HUDEP-2 (cell line): ENCODE measurements around the gene SPIN4.
"Not testable (repeated sequence)": the region's sequence is repeated elsewhere in the genome, so short reads cannot be mapped to it uniquely, and the experiment has no call there.

Experiments used
- DNase-seq, 76 experiments: peaks; one replicate each; lab custom pipeline; 2025; ENCODE audit not compliant: unreplicated experiment in 76 of 76; lab: John Stamatoyannopoulos, UW

The SPIN4 gene

GRCh38 chrX:63350941-63351616 lies at the start of gene SPIN4:
SPIN4 (minus strand) TSS chrX:63351332; CDS start chrX:63350819, 513 bp downstream.
- peak; percentile 2 to 90 (median 79) for DNase-seq

DNA sequence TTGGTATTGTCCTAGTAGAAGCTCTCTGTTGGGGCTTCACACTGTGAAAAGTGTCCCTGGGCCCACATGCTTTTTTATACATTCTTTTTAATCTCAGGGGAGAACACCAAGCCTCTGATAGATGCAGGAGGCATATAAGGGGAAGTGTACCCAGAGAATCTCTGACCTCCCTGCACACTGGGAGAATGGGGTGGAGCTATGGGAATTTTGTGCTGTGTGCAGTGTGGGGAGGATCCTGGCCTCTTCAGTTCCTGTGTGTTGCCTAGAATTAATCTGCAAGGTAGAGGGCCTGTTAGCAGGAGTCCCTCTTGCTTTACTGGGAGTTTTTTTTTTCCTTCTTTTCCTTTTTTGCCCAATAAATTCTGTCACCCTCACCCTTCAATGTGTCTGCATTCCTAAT lies 49.2 kb upstream of the SPIN4 start:
- DNase-seq: no peak

GRCh38 chrX:63394872-63395271 lies 43.7 kb upstream of the SPIN4 start:
- DNase-seq: no peak

GRCh38 chrX:63393094-63393493 lies 42.0 kb upstream of the SPIN4 start:
- DNase-seq: not testable (repeated sequence)

DNA sequence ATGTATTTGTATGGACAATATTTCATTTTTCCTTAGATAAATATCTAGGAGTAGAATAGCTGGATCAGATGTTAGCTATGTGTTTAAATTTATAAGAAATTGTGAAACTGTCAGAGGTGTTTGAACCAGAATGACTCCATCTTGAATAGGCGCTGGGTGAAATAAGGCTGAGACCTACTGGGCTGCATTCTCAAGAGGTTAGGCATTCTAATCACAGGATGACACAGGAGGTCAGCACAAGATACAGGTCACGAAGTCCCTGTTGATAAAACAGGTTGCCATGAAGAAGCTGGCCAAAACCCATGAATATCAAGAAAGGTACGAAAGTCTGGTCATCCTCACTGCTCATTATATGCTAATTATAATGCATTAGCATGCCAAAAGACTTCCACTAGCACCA lies 36.3 kb upstream of the SPIN4 start:
- no peak for DNase-seq

DNA sequence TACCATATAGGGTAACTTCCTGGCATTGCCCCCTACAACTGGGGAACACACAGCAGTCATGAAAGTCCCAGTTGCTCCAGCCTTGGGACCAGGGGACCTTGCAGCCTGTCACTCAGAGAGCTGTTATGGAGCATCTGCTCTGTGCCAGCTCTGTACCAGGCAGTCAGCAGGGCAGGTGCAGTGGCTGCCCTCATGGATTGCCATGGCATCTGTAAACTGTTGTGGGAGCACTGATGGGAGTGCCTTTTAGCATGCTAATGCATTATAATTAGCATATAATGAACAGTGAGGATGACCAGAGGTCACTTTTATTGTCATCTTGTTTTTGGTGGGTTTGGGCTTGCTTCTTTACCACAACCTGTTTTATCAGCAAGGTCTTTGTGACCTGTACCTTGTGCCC lies 33.1 kb upstream of the SPIN4 start:
- DNase-seq: not testable (repeated sequence)

DNA sequence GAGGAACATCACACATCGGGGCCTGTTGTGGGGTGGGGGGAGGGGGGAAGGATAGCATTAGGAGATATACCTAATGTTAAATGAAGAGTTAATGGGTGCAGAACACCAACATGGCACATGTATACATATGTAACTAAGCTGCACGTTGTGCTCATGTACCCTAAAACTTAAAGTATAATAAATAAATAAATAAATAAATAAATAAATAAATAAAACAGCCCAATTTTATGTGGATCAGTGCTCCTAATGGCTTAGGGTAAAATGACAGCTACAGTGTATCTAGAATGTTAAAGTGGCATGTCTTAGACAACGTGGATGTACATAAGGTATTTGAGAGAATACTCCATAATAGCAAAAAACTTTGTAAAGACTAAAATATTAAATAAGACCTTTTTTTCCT lies 21.9 kb upstream of the SPIN4 start:
- not testable (repeated sequence) for DNase-seq

DNA sequence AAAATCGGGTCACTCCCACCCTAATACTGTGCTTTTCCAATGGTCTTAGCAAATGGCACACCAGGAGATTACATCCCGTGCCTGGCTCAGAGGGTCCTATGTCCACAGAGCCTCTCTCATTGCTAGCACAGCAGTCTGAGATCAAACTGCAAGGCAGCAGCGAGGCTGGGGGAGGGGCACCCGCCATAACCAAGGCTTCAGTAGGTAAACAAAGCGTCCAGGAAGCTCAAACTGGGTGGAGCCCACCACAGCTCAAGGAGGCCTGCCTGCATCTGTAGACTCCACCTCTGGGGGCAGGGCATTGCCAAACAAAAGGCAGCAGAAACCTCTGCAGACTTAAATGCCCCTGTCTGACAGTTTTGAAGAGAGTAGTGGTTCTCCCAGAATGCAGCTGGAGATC lies 16.6 kb upstream of the SPIN4 start:
- not testable (repeated sequence) for DNase-seq

- no peak for DNase-seq
Observed at GRCh38 chrX:63363788-63364187, 12.7 kb upstream of the SPIN4 start.

DNA sequence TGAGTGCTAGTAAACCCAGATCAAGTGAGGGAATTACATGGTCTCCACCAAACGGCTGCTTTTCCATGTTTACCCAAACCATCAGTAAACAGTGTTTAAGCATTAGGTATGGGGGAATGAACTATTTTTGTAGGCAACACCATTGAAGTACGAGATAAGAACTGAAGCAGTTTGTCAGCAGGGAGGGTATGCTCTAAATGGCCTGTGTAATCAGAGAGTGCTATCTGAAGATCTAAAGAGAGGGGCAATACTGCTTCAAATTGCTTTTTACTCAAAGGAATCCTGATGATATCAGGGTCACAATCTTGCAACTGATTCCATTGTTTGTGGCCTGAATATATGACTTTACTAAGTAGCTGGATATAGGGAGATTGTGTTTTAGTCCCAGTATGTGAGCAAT lies 10.4 kb upstream of the SPIN4 start:
- no peak for DNase-seq

DNA sequence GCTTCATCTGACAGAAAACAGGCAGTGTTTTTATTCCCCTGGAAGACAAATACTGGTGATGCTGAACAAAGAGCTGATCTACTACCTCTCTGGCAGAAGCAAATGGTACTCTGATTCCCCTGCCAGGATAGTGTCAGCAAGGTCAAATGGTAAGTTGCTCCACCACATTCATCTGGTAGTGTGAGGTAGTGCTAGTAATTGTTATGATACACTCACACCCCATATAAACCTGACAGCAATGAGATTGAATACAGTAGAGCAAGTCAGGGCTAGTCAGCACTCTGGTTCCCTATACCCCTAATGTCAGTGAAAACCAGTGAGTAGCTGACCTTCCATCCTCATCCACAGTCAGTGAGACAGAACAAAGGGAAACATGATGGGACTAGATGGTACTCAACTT lies 3.4 kb upstream of the SPIN4 start:
- DNase-seq: peak in 7 of 76 experiments; percentile 1 to 28 (median 11)

- peak in 41 of 76 experiments; percentile 0 to 64 (median 10) for DNase-seq
Observed at GRCh38 chrX:63350465-63350877, 661 bp downstream of the SPIN4 start.

- peak in 31 of 76 experiments; percentile 0 to 56 (median 16) for DNase-seq
Observed at GRCh38 chrX:63349307-63349706, 1.8 kb downstream of the SPIN4 start.

- peak in 11 of 76 experiments; percentile 0 to 24 (median 2) for DNase-seq
Observed at GRCh38 chrX:63330681-63331080, 20.5 kb downstream of the SPIN4 start.

- no peak for DNase-seq
Observed at GRCh38 chrX:63327788-63328187, 23.3 kb downstream of the SPIN4 start.

- DNase-seq: no peak
Observed at GRCh38 chrX:63299596-63299995, 51.5 kb downstream of the SPIN4 start.
